ENCODE measurements around the gene CLIC4. TPM values are rescaled to one million over a fixed set of nuclear protein-coding genes. Genes with fewer than 3 reads are reported as not detected.

The CLIC4 gene
- total RNA-seq, 1 donor from 2014 or later, result 90.4 TPM

DNA sequence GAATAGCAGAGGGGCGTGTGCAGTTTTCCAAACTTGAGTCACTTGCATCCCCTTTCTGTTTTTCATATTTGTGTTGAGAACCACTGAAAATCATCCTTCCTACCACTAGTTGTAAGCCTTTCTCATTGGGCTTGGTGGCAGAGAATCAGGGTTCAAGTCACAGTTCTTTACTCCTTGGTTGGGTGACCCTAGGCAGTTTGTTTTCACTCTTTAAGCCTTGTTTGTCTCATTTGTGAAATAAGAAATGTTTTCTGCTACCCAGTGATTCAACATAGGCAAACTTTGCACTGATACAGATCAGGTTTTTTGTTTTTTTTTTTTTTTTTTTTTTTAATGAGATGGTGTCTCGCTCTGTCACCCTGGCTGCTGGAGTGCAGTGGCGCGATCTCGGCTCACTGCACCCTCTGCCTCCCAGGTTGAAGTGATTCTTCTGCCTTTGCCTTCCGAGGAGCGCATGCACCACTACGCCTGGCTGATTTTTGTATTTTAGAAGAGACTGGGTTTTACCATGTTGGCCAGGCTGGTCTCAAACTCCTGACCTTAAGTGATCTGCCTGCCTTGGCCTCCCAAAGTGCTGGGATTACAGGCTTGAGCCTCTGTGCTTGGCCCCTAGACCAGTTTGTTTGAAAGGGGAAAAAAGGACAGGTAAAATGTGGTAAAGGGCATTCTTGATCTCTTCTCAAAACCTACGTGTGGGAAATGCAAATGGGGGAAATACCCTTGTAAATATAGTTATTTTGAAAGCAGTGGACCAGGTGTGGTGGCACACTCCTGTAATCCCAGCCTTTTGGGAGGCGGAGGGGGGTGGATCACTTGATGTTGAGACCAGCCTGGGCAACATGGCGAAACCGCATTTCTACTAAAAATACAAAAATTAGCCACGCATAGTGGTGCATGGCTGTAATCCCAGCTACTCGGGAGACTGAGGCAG lies 3.2 kb downstream of the CLIC4 start:
- TF ChIP-seq, protein P1, sequence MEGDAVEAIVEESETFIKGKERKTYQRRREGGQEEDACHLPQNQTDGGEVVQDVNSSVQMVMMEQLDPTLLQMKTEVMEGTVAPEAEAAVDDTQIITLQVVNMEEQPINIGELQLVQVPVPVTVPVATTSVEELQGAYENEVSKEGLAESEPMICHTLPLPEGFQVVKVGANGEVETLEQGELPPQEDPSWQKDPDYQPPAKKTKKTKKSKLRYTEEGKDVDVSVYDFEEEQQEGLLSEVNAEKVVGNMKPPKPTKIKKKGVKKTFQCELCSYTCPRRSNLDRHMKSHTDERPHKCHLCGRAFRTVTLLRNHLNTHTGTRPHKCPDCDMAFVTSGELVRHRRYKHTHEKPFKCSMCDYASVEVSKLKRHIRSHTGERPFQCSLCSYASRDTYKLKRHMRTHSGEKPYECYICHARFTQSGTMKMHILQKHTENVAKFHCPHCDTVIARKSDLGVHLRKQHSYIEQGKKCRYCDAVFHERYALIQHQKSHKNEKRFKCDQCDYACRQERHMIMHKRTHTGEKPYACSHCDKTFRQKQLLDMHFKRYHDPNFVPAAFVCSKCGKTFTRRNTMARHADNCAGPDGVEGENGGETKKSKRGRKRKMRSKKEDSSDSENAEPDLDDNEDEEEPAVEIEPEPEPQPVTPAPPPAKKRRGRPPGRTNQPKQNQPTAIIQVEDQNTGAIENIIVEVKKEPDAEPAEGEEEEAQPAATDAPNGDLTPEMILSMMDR (IDR thresholded peaks at IDR 0.05; ENCODE audit: unreplicated experiment), result no peak
- peak overlapping the region; percentile 91 for H3K4me3 Mint-ChIP-seq (ENCODE audit: low read depth)
- peaks cover 21% of the 10 kb centered on the region for H3K4me1 Mint-ChIP-seq (ENCODE audit: low read depth)
- no peaks in the 10 kb centered on the region for H3K9me3 Mint-ChIP-seq (ENCODE audit: low read depth)
- H3K27ac Mint-ChIP-seq, result peak overlapping the region; percentile 82
- DNase-seq (ENCODE audit: low spot score, unreplicated experiment), result no peak
- H3K36me3 Mint-ChIP-seq (ENCODE audit: insufficient read depth), result peaks cover 8% of the 10 kb centered on the region
- peaks cover 6% of the 10 kb centered on the region for H3K27me3 Mint-ChIP-seq

DNA sequence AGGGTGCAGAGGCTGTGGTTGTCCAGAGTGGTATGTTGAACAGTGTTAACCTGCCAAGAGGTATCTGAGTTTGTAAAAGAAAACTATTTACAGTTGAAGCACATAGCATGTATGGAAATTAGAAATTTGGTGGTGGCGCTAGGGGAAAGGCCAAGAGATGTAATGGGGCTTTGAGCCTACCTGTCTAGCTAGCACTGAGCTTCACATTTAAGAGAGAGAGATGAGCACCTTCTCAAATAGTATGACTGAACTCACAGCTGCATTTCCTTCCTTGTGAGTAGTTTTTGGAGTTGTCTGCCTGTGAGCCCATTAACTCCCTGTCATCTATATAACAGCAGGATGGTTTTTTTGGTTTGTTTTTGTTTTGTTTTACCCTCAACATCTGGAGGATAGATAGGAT lies 4.0 kb downstream of the CLIC4 start:
- TF ChIP-seq, protein P1 (IDR thresholded peaks at IDR 0.05; ENCODE audit: unreplicated experiment), result no peak

DNA sequence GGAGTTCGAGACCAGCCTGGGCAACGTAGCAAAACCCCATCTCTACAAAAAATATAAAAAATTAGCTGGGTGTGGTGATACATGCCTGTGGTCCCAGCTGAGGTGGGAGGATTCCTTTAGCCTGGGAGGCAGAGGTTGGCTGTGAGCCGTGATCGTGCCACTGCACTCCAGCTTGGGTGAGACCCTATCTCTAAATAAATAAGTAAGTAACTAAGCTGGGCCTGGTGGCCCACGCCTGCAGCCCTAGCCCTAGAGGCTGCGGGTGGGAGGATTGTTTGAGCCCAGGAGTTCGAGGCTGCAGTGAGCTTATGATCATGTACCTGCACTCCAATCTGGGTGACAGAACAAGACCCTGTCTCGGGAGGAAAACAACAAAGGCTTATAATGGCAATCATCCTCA lies 4.6 kb downstream of the CLIC4 start:
- Mint-ChIP-seq H3K27me3 (no peaks in the 10 kb centered on the region), H3K27ac (no peak overlapping the region), H3K36me3 (ENCODE audit: insufficient read depth) (peaks cover 8% of the 10 kb centered on the region), H3K4me1 (ENCODE audit: low read depth) (peaks cover 18% of the 10 kb centered on the region), H3K9me3 (ENCODE audit: low read depth) (no peaks in the 10 kb centered on the region), H3K4me3 (ENCODE audit: low read depth) (no peak overlapping the region)
- DNase-seq (ENCODE audit: low spot score, unreplicated experiment), result no peak
- TF ChIP-seq, protein P1 (IDR thresholded peaks at IDR 0.05; ENCODE audit: unreplicated experiment), result no peak

More for the DNA sequence above, 4.0 kb downstream of the CLIC4 start:
- DNase-seq (ENCODE audit: low spot score, unreplicated experiment), result no peak
- Mint-ChIP-seq H3K4me3 (ENCODE audit: low read depth) (no peak overlapping the region), H3K27ac (peak overlapping the region; percentile 49), H3K9me3 (ENCODE audit: low read depth) (no peaks in the 10 kb centered on the region), H3K27me3 (no peaks in the 10 kb centered on the region), H3K36me3 (ENCODE audit: insufficient read depth) (peaks cover 8% of the 10 kb centered on the region), H3K4me1 (ENCODE audit: low read depth) (peaks cover 18% of the 10 kb centered on the region)

DNA sequence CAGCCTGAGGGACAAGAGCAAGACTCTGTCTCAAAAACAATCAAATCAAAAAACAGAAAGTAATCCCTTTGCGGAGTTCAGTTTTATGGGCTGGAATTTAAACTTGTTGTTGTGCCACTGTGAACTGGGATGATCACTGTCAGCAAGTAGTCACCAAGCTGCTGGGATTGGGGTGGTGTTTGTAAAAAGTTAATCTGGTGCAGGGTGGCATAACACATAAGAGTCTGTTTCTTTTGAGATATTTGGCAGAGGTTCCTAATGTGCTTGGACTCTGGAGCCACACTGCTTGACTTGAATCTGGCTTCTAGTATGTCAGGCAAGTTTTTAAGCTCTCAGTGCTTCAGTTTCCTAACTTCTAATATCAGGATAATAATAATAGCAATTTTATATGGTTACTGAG lies 6.6 kb downstream of the CLIC4 start:
- Mint-ChIP-seq H3K27ac (no peak overlapping the region), H3K9me3 (ENCODE audit: low read depth) (no peaks in the 10 kb centered on the region), H3K4me3 (ENCODE audit: low read depth) (no peak overlapping the region), H3K36me3 (ENCODE audit: insufficient read depth) (peaks cover 9% of the 10 kb centered on the region), H3K4me1 (ENCODE audit: low read depth) (peaks cover 15% of the 10 kb centered on the region), H3K27me3 (no peaks in the 10 kb centered on the region)
- DNase-seq (ENCODE audit: low spot score, unreplicated experiment), result no peak
- TF ChIP-seq, protein P1 (IDR thresholded peaks at IDR 0.05; ENCODE audit: unreplicated experiment), result no peak

DNA sequence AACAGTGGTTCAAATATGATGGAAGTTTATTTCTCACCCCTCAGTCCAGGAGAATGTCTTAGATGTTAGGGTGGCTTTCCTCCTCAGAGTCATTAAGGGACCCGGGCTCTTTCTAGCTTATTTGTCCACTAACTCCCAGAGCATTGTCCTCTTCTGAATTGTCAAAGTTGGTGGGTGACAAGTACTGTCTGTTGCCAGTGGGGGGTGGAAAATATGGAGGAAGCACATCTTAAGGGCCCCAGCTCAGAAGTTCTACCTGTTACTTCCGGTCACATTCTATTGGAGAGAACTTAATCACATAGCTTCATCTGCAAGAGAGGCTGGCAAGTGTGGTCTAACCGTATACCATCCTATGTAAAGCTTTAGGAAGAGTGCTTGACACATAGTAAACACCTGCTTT lies 7.1 kb downstream of the CLIC4 start:
- H3K9me3 Mint-ChIP-seq (ENCODE audit: low read depth), result no peaks in the 10 kb centered on the region
- peaks cover 9% of the 10 kb centered on the region for H3K36me3 Mint-ChIP-seq (ENCODE audit: insufficient read depth)
- DNase-seq (ENCODE audit: low spot score, unreplicated experiment), result no peak
- H3K4me3 Mint-ChIP-seq (ENCODE audit: low read depth), result no peak overlapping the region
- H3K27me3 Mint-ChIP-seq, result no peaks in the 10 kb centered on the region
- H3K27ac Mint-ChIP-seq, result no peak overlapping the region
- H3K4me1 Mint-ChIP-seq (ENCODE audit: low read depth), result peaks cover 13% of the 10 kb centered on the region
- TF ChIP-seq, protein P1 (IDR thresholded peaks at IDR 0.05; ENCODE audit: unreplicated experiment), result no peak

All from progenitor cell of endocrine pancreas (in vitro differentiated cells).